Smooth muscle cell (in vitro differentiated cells): ENCODE measurements around the gene NMUR1. TPM values are rescaled to one million over a fixed set of nuclear protein-coding genes. Genes with fewer than 3 reads are reported as not detected.

Source experiments
- DNase-seq: peaks from one replicate; lab custom pipeline; 2025; ENCODE audit not compliant: unreplicated experiment; lab: John Stamatoyannopoulos, UW
- H2AFZ ChIP-seq: fragments of 200-600 bp; sonication (generic); 2 replicates; pipeline ENCODE4 v1.6.0; 2016; ENCODE audit warnings: antibody characterized with exemption, low read depth, mild to moderate bottlenecking
- H3F3A ChIP-seq: fragments of 200-600 bp; sonication (generic); 2 replicates; pipeline ENCODE4 v1.6.0; 2017; ENCODE audit warnings: antibody characterized with exemption, low read depth
- H3K27ac ChIP-seq: fragments of 200-600 bp; sonication (generic); 2 replicates; pipeline ENCODE4 v1.5.1; 2016; ENCODE audit warnings: low read depth, mild to moderate bottlenecking
- H3K27me3 ChIP-seq: fragments of 200-600 bp; sonication (generic); 2 replicates; pipeline ENCODE4 v1.6.1; 2016; ENCODE audit warnings: low read depth, mild to moderate bottlenecking
- H3K36me3 ChIP-seq: fragments of 200-600 bp; sonication (generic); 2 replicates; pipeline ENCODE4 v1.5.1; 2016; ENCODE audit warnings: low read depth
- H3K4me1 ChIP-seq: fragments of 200-600 bp; sonication (generic); 2 replicates; pipeline ENCODE4 v1.5.1; 2016; ENCODE audit warnings: low read depth
- H3K4me2 ChIP-seq: fragments of 200-600 bp; sonication (generic); 2 replicates; pipeline ENCODE4 v1.6.0; 2016; ENCODE audit warnings: mild to moderate bottlenecking
- H3K4me3 ChIP-seq: fragments of 200-600 bp; sonication (generic); 2 replicates; pipeline ENCODE4 v1.5.1; 2016; ENCODE audit warnings: mild to moderate bottlenecking
- H3K79me2 ChIP-seq: fragments of 200-600 bp; sonication (generic); 2 replicates; pipeline ENCODE4 v1.6.0; 2016; ENCODE audit warnings: low read depth, mild to moderate bottlenecking
- H3K9ac ChIP-seq: fragments of 200-600 bp; sonication (generic); 2 replicates; pipeline ENCODE4 v1.6.0; 2016; ENCODE audit warnings: low read depth
- H3K9me3 ChIP-seq: fragments of 200-600 bp; sonication (generic); replicated peaks from 2 replicates; pipeline ENCODE4 v1.5.1; 2016; ENCODE audit warnings: low read depth
- H4K20me1 ChIP-seq: fragments of 200-600 bp; sonication (generic); 2 replicates; pipeline ENCODE4 v1.6.0; 2016; ENCODE audit warnings: low read depth
- CTCF ChIP-seq: fragments of 200-600 bp; sonication (generic); IDR thresholded peaks from 2 replicates; pipeline ENCODE4 v1.5.1; 2017; ENCODE audit warnings: borderline replicate concordance, mild to moderate bottlenecking, antibody characterized with exemption; ENCODE audit not compliant: insufficient read depth, poor library complexity, severe bottlenecking
- WGBS: methylation state at CpG from one replicate; pipeline ENCODE4 v1.1.7; 2016; ENCODE audit warnings: low lambda C conversion rate; 5-methylcytosine and 5-hydroxymethylcytosine counted together
- polyA plus RNA-seq: library from polyadenylated mRNA; unstranded; fragments of >200 nt; fragmentation: Nextera tagmentation; extraction: Ambion mirVana; gene quantifications from 2 replicates; pipeline ENCODE4 v1.2.1, GENCODE V29; 2016
- total RNA-seq: library from RNA; depleted of rRNA; stranded (reverse); fragments of >200 nt; gene quantifications from 2 replicates; pipeline ENCODE4 v1.2.3, GENCODE V29; 2014

NMUR1 gene
- total and polyA plus RNA-seq, 2 experiments from 2014 or later, result not detected

DNA sequence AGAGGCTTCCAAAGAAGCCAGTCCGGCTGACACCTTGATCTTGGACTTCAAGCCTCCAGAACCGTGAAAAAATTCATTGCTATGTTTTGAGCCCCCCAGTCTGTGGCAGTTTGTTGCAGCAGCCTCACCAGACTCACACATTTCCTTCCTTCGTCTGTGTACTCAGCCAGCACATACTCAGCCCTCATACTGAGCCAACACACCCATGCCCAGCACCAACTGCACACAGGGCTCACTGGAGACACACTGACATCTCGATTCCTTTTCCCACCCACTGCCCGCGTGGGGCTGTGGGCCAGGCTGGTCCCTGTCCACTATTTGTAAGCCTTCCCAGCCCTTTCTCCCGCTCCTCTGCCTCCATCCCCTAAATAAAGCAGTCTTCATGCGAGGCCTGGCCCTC is 24.1 kb upstream of the NMUR1 start:
- Histone ChIP-seq H3K9ac (no peak overlapping the region), H3K9me3 (peaks cover 9% of the 10 kb centered on the region), H3K4me2 (no peak overlapping the region), H3K4me1 (peaks cover 4% of the 10 kb centered on the region), H4K20me1 (no peaks in the 10 kb centered on the region), H3K79me2 (no peaks in the 10 kb centered on the region), H3K27ac (no peak overlapping the region), H3K27me3 (no peaks in the 10 kb centered on the region), H3K4me3 (no peak overlapping the region), H3K36me3 (no peaks in the 10 kb centered on the region), H3F3A (no peaks in the 10 kb centered on the region), H2AFZ (no peak overlapping the region)
- WGBS, result 83% methylated on average over 8 of the region's 8 CpGs
- no peak for DNase-seq
- no peak for TF ChIP-seq CTCF

DNA sequence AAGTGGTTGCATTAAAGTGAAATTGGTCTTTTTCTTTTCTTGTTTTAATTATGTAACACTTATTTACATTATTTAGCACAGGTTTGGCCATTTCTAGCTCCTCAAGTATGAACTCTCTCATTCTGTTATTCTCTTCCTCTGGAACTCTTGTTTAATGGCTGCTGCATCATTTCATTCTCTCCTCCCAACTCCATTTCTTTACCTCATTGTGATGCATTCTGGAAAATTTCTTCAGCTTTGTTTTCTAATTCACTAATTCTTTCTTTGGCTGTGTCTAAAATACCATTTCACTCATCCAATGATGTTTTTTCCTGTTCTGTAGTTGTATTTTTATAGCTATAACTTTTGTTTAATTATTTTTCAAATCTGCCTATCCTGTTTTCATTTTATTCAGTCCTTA is 22.5 kb upstream of the NMUR1 start:
- no peaks in the 10 kb centered on the region for H3K79me2 ChIP-seq
- TF ChIP-seq CTCF, result no peak
- no peaks in the 10 kb centered on the region for H4K20me1 ChIP-seq
- H3K9me3 ChIP-seq, result peaks cover 9% of the 10 kb centered on the region
- peaks cover 4% of the 10 kb centered on the region for H3K4me1 ChIP-seq
- no peak for DNase-seq
- H3K27ac ChIP-seq, result no peak overlapping the region
- H3K4me2 ChIP-seq, result no peak overlapping the region
- H3K36me3 ChIP-seq, result no peaks in the 10 kb centered on the region
- H3K9ac ChIP-seq, result no peak overlapping the region
- H3F3A ChIP-seq, result no peaks in the 10 kb centered on the region
- H2AFZ ChIP-seq, result no peak overlapping the region
- H3K27me3 ChIP-seq, result no peaks in the 10 kb centered on the region
- H3K4me3 ChIP-seq, result no peak overlapping the region

GRCh38 chr2:231549446-231550239 is 19.4 kb upstream of the NMUR1 start:
- Histone ChIP-seq H3K79me2 (no peaks in the 10 kb centered on the region), H3K9ac (no peak overlapping the region), H3K9me3 (peaks cover 9% of the 10 kb centered on the region), H2AFZ (no peak overlapping the region), H3K4me1 (peaks cover under 1% of the 10 kb centered on the region), H3K36me3 (no peaks in the 10 kb centered on the region), H3K27me3 (no peaks in the 10 kb centered on the region), H3K4me2 (no peak overlapping the region), H4K20me1 (no peaks in the 10 kb centered on the region), H3K27ac (no peak overlapping the region), H3K4me3 (no peak overlapping the region), H3F3A (peaks cover 5% of the 10 kb centered on the region)
- 86% methylated on average over 13 of the region's 13 CpGs for WGBS
- no peak for DNase-seq
- TF ChIP-seq CTCF, result no peak

DNA sequence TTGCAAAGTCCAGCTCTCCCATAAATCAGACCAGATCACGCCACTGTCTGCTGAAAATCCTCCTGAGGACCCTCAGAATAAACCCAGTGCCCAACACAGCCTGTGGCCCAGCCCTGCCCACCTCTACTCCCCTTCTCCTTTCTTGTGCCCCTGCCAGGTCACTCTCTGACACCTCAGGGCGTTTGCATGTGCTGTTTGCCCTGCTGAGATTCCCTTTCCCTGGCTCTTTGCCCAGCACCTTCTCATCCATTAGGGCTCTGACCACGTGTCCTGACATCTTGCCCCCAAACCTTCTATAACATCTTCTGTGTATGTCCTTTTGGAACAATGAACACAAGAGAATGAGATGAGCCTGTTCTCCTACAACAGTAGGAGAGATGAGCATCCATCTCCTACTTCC is 18.5 kb upstream of the NMUR1 start:
- no peak overlapping the region for H2AFZ ChIP-seq
- no peaks in the 10 kb centered on the region for H3K79me2 ChIP-seq
- no peaks in the 10 kb centered on the region for H3K36me3 ChIP-seq
- no peaks in the 10 kb centered on the region for H4K20me1 ChIP-seq
- no peak overlapping the region for H3K9ac ChIP-seq
- H3K4me3 ChIP-seq, result no peak overlapping the region
- no peak overlapping the region for H3K4me2 ChIP-seq
- no peaks in the 10 kb centered on the region for H3K27me3 ChIP-seq
- H3K4me1 ChIP-seq, result no peaks in the 10 kb centered on the region
- no peak for TF ChIP-seq CTCF
- 65% methylated on average over 3 of the region's 3 CpGs for WGBS
- H3F3A ChIP-seq, result peaks cover 5% of the 10 kb centered on the region
- H3K9me3 ChIP-seq, result peaks cover 9% of the 10 kb centered on the region
- no peak overlapping the region for H3K27ac ChIP-seq
- no peak for DNase-seq
